ENCODE measurements around the gene PRKCA. TPM values are rescaled to one million over a fixed set of nuclear protein-coding genes. Genes with fewer than 3 reads are reported as not detected.
"Not testable (repeated sequence)": the region's sequence is repeated elsewhere in the genome, so short reads cannot be mapped to it uniquely, and the experiment has no call there.

PRKCA gene
- total RNA-seq, 1 experiment from 2014 or later, result 26.8 TPM

DNA sequence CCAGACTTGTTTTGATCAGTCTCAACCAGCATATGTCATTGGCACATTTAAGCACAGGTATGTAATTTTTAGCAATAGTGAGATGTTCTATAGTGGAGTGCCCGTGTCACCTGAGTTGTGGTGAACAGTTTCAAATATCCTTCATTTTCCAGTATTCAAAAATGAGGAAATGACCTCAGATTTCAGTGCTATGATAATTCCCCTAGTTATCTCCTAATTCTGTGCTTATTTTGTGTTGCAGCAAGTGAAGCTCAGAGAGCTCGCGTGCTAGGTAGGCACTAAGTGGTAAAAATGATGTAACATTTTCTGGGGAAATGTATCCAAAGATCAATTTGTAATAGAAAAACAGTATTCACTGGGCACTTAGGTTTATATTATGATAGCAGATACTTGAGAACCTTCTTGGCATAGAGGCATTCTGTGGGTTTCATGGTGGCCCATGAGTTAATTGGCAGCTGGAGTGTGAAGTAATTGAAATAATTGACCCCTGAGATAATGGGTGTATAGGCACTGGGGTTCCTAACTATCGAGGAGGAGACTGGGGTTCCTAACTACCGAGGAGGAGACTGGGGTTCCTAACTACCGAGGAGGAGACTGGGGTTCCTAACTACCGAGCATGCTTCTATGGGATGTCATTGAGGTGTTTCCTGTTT, 159.1 kb downstream of the PRKCA start:
- no peak for DNase-seq (ENCODE audit: low read depth)

DNA sequence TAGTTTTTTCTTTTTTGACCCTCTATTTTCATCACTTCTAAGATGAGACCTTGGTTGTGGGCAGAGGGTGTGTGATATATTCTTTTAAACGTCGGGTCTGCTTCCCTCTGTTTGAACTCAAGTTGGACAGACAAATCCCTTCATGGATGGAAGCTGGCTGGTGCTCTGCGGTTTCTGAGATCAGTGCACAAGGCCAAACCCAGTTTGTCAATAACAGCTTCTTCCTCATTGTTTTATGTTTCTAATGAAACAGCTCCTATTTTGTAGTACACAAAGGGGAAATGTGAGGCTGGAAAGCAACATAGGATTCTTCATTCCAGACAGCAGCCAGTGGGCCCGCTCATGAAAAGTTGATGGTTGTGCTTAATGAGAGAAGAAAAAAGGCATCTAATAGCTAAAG, 159.6 kb downstream of the PRKCA start:
- DNase-seq (ENCODE audit: low read depth), result no peak

DNA sequence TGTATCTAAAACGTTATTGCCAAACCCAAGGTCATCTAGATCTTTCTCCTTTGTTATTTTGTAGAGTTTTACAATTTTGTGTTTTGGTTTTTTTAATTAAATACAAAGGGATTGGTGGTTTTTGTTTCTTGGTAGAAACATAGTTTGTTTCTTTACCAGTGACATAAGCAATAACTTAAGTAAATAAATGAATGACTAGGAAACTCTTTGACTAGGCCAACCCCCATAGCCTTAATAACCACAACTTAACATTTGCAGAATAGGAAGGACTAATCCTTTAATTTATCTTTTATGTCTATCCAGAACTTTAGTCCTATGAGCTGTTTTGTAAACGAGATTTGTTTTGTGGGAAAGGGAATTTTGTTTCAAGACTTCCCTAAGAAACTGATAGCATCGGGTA, 162.5 kb downstream of the PRKCA start:
- no peak for DNase-seq (ENCODE audit: low read depth)

DNA sequence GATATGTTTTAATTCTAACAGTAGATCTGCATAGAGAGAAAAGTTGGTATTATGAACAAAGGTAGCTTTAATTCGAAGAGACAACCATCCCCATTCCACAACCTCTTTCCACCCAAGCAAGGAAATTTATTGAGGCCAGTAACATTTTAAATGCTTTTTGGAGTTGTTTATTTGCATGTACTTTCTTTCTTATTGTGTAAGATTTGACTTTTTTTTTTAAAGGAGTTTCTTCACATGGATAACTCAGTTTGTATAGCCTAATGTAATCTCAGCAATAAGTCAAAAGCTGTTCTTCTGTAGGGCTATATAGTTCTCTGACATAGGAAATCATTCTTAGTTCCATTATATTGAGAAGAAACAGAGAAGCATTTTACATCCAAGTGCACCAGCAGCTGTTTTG, 163.3 kb downstream of the PRKCA start:
- DNase-seq (ENCODE audit: low read depth), result no peak

DNA sequence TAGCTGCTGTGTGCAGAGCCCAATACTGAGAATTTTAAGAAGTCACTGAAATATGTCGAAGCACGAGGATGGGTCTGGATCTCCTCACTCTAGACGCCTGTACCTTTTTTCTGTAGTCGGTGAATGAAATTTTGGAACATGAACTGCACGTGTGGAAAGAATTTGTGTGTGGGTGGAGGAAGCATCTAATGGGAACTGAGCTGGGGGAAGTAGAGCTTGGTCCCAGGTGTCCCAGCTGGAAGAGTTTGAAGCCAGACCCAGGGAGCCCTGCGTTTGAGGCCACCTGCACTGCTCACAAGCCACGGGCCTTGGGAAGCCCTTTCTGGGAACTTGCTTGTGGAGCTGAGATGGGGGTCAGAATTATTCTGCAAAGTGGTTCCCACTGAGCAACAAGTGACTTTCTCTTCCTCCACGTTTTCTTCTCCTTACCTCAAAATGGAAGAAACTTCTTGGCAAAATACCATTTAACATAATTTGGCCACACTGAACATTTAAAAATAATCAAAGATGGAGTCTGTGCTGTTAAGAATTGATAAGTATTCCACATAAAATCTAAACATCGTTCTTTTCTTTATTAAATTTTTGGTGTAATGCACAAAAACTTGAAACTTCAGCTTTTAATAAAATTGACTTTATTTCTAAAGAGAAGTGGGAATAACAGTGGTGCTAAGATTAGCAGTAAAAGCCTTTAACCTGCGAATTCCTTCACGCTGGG, 163.8 kb downstream of the PRKCA start:
- no peak for DNase-seq (ENCODE audit: low read depth)

DNA sequence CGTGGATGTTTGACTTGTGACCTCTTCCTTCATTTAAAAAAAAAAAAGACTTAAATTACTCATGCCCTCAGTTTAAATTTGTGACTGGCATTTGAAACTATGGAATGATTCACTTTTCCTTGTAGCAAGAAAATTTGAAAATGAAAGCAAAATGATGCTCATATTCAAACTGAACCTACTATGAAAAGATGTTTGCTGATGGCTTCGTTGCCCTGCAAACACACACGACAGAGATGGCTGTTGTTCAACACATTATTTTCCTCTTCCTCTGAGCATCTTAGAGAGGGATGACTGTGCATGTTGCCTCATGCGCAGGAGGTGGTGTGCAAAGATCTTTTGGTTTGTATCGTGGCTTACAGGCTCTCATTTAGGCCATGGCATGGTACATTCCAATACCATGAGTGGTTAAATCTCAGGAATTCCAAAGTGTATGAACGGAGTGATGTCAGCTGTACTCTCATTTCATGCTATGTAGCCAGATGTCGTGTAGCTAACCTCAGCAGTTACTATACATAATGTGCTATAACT, 164.5 kb downstream of the PRKCA start:
- peak; percentile 99 for DNase-seq (ENCODE audit: low read depth)

DNA sequence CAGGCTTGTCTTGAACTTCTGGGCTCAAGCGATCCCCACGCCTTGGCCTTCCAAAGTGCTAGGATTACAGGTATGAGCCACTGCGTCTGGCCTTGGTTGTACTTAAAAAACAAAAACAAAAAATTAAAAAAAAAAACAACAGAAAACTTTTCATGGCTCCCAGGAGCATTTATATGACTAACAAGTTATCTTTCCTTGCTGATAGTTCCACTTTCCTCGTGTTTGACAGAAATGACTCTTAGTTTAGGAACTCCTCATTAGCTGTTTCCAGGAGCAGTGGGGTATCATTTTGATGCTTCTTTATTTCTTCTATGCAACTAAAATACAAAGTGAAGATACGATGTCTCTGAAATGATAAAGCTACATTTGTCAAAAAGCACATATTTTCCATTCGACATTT, 165.4 kb downstream of the PRKCA start:
- peak; percentile 52 for DNase-seq (ENCODE audit: low read depth)

DNA sequence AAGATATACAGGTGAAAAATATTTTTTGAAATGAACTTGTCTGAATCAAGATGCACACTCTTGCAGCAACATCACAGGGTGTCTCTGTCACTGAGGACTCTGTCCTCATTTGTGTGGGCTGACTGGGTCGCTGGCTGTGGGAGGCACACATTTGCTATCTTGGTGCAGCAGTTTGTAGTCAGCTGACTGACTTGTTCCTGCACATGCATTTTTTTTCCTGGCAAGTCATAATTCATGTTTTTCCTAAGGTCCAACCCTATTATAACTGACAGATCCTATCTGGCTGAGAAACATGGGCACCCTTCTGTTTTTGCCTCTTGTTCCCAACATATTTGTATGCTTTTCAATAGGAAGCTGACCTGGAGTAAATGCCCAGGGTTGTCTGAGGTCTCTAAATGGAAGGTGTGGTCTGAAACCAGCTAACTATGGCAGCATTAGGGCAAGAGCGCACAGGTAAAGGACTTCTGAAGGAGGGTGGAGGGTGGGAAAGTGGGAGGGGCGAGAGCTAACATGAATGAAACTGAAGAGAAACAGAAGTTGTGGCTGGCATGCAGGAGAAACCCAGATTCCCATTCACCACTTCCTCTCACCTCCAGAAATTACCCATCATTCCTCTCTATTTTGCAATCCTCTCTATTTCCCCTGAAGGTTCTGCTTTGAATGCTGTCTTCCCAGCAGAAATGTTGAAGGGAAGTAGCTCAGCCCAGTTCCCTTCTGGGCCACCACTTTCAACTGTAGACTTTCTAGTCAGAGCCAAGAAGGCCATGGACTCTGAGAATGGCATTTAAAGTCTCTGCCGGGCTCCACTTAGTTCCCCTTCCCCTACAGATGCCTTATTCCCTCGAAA, 166.1 kb downstream of the PRKCA start:
- DNase-seq (ENCODE audit: low read depth), result no peak

DNA sequence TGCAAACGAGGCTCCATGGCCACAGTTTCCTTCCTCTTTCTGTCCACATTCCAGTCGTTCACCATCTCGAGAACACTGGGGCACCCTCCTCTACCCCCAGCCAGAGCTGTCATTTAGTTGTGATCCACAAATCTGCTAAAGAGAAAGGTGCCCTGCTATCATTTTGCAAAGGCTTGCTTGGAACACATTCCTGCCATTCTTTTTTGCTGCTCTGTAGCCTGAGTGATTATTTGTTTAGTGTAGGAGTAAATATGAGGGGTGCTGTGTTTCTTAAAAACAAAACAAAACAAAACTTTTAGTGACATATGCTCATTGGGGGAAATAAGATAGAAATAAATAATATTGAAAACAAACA, 166.7 kb downstream of the PRKCA start:
- no peak for DNase-seq (ENCODE audit: low read depth)

DNA sequence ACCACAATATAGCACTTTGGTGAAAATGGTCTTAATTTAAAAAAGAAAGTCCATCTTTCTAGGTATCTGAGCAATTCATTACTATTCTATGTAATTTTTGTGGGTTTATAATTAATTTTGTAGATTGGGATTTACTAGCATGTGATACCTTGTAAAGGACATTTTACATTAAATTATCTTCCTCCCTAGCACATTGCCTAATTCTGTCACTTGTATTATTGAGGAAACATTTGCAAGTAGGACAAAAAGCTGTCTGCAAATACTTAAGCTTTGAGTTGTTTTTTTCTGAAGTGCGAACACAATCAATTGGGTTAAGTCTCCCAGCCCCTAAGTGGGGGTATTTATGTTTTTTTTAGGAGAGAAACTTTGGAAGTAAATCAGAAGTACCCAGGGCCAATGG, 167.0 kb downstream of the PRKCA start:
- no peak for DNase-seq (ENCODE audit: low read depth)

DNA sequence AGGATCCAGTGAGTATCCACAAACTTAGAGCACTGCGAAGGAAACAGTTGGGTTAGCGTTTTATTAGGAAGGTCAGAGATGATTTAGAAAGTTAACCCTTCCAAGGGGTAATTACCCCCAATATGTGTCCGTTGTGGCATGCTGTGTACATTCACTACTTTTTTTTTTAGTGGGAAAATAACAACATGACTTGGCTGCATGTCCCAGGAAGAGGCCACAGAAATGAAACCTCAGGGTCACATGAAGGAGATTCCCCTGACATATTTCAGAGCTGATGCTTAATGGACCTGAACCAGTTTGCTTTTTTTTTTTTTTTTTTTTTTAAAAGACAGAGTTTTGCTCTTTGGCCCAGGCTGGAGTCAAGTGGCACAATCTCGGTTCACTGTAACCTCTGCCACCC, 167.5 kb downstream of the PRKCA start:
- no peak for DNase-seq (ENCODE audit: low read depth)

DNA sequence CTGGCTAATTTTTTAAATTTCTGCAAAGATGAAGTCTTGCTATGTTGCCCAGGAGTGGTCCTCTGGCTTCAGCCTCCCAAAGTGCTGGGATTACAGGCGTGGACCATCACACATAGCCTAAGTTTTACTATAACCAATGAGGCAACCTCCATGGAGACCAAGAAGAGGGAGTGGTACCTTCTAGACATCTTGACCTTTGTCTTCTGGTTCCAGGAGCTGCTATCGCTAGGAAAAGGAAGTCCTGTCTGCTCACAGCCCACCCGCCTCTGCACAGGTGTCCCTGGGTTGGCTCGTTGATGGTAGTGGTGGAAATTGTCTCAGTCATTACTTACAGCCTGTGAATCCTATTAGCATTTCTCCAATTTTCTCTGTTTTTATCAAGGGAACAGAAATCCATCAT, 169.7 kb downstream of the PRKCA start:
- no peak for DNase-seq (ENCODE audit: low read depth)

DNA sequence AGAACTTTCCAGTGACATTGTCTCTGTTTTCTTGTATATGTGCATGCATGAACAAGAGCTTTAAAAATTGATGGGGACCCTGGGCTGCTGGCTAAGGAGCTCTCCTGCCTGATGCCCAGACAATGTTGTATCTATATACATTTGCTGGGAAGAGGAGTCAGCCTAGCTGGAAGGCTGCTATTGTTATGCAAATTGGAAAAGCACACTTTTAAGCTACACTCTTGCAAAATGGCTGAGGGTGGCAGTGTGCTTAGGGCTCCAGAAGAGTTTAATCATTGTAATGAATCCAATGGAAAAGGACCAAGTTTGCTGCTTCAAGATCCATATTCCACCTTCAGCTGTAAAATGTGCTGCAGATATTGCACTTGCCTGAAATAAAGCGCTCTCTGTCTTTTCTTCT, 171.8 kb downstream of the PRKCA start:
- no peak for DNase-seq (ENCODE audit: low read depth)

DNA sequence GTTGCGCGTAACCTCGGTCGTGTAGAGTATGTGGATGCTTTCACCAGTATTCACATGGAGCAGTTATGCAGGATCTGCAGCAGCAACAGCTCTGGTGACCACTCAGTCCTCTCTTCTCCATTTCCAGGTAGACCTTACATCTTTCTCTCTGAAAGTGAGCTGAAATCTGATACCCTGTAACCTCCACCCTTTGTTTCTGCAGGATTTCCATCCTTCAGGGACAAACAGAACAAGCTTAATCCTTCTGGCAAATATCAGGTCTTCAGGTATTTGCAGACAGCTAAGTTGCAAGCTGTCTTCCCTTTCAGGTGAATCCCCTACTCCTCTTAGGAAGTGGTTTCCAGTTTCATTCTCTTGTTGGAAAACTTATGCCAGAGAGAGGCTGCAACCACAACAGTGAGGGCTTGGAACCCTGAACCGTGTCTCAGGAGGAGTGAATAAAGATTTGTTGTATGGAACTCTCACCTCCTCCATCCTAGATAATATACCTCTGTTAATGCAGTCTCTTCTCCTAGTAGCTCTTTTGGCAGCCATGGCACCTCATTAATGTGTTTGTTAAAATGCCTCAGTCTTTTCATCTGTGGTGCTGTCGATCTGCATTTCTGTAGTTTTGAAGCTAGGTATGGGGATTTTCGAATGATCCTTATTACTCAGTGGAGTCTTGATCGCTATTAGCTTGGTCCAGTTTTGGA, 172.5 kb downstream of the PRKCA start:
- no peak for DNase-seq (ENCODE audit: low read depth)

DNA sequence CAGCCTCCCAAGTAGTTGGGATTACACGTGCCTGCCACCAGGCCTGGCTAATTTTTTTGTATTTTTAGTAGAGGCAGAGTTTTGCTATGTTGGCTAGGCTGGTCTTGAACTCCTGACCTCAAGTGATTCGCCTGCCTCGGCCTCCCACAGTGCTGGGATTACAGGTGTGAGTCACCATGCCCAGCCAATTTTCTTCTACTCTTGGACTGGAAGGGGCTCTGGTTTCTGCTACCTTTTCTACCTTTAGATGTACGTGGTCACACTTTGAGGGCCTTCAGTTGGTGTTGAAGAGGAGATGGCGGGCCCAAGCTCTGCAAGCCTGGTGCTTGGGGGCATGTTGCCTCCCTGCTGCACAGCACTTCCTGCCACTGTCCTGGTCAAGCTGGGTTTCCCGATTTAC, 173.6 kb downstream of the PRKCA start:
- no peak for DNase-seq (ENCODE audit: low read depth)

DNA sequence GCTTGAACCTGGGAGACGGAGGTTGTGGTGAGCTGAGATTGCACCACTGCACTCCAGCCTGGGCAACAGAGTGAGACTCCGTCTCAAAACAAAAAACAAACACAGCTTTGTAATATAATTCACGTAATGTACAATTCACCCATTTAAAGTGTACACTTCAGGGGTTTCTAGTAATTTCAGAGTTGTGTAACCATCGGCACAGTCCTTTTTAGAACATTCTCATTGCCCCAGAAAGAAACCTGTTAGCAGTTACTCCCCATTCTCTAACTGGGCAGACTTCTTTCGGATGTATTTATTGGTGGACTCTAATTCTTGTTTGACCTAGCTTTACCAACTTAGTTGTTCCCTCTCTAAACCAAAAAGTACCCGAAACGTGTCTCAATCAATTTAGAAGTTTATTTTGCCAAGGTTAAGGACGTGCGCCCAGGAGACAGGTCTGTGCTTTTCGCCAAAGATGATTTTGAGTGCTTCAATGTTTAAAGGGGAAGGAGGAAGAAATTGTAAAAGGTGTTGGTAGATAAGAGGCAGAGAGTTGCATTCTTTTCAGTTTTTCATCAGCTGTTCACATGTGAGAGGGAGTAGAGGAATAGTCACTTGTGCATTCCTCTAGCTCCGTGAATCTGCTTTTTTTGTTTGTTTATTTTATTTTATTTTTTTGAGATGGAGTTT, 175.3 kb downstream of the PRKCA start:
- no peak for DNase-seq (ENCODE audit: low read depth)

DNA sequence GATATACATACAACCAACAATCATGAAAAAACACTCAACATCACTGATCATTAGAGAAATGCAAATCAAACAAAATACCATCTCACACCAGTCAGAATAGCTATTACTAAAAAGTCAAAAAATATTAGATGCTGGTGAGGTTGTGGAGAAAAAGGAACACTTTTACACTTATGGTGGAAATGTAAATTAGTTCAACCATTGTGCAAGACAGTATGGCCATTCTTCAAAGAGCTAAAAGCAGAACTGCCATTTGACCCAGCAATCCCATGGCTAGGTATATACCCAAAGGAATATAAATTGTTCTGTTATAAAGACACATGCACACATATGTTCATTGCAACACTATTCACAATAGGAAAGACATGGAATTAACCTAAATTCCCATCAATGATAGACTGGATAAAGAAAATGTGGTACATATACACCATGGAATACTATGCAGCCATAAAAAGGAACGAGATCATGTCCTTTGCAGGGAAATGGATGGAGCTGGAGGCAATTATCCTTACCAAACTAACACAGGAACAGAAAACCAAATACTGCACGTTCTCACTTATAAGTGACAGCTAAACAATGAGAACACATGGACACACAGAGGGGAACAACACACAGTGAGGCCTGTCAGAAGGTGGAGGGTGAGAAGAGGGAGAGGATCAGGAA, 176.9 kb downstream of the PRKCA start:
- DNase-seq (ENCODE audit: low read depth), result not testable (repeated sequence)

DNA sequence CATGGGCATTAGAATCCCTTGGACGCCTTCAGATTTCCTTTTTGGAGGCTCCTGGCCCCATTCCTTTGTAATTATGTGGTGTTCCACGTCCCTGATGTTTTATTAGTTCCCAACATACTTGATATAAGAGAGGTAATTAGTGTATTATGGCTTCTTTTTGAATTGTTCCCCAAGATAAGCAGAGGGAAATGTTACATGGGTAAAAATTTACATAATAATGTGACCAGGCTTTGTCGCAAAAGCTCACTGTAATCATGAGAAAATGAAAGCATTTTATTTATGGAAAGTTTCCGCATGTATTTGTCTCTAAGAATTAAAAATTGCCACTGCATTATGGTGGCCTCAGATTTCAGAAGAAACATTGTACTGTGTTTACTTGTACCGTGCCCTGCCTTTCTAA, 177.8 kb downstream of the PRKCA start:
- no peak for DNase-seq (ENCODE audit: low read depth)

DNA sequence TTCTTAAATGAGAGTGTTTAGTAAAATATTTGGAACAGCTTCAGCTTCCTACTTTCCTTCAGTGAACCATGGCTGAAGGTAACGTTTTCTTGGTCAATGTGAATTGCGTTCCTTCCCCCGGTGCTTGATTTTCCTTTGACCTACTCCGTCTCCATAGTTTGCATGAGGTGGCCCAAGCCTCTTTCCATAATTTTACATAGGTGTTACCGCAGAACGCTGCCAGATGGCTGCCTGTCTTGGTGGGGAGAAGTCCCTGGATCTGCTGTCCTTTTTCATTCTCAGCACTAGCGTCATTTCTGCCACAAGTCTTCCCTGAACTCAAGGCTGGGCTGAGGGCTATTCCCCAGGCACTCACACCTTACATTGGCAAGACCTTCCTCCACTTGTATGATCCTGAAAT, 178.4 kb downstream of the PRKCA start:
- DNase-seq (ENCODE audit: low read depth), result no peak

DNA sequence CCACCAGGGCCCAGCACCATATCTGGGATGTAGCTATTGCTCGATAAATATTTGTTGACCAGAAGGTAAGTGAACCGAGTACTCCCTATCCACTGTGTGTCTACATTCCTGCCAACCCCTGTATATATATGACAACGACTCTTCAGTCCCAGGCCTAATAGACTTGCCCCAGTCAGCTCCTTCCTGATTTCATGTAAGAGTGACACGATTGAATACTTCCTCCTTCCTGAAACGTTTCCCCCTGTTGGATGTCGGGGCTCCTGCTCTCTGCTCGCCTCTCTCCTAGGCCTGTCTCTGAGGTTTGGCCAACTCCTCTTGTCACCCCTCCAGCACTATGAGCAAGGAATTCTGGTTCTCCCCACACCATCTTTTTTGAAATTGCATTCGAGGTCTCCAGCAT, 178.9 kb downstream of the PRKCA start:
- DNase-seq (ENCODE audit: low read depth), result no peak

DNA sequence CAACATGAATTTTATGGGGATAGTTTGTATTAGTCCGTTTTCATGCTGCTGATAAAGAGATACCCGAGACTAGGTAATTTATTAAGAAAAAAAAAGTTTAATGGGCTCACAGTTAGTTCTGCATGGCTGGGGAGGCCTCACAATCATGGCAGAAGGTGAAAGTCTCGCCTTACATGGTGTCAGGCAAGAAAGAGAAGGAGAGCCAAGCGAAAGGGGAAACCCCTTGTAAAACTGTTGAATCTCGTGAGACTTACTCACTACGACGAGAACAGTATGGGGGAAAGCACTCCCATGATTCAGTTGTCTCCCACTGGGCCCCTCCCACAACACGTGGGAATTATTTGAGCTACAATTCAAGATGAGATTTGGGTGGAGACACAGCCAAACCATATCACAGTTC, 181.5 kb downstream of the PRKCA start:
- no peak for DNase-seq (ENCODE audit: low read depth)

Data from LHCN-M2 (cell line).